ENCODE results near the gene B4GALT1.

B4GALT1 gene

DNA sequence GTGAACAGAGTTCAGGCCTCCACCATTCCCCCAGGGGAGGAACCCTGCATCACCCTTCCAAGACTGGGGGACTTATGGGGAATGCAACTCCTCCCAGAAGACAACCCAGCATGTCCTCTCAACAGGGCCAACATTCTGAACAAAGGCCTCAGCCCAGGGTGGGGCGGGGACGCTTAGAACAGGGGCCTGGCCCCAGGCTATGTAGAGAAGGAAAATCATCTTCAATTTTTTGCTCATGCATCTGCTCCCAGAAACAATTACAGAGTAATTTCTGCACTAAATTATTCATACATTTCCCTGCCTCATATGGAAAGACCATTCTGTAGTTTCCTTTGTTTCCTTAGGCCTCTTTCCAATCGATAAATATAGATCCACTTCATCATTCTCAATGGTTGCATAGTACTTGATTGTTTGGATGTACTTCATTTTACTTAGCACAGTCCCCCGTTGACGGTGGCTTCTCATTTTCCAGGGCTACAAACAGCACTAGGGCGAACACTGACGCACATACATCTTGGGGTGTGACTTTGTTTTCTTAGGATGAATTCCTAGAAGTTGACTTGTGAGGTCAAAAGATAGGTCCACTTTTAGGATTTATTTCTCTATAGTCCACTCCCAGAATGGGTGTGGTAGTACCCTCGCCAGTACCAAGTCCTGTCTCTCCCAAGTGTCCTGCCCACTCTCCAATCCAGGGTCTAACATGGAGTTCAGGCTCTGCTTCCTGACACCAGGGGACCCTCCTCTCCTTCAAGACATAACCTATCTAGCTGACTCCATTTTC is 63.4 kb downstream of the B4GALT1 start:
- no peak overlapping the region for H3K27ac ChIP-seq (ENCODE audit: insufficient read depth in 1 of 2, low read depth in 1 of 2, low read length in 2 of 2, poor library complexity in 1 of 2, severe bottlenecking in 2 of 2)
- H3K27me3 ChIP-seq (replicated peaks in 2 of 5; ENCODE audit: control insufficient read depth in 4 of 5, insufficient read depth in 5 of 5, low read length in 4 of 5) = no peaks in the 10 kb centered on the region
- no peaks in the 10 kb centered on the region for H3K36me3 ChIP-seq (ENCODE audit: control insufficient read depth in 4 of 4, insufficient read depth in 4 of 4, low read length in 3 of 4)
- ChIA-PET CTCF (interaction anchor here (0.8 to 1.4 kb wide), 2 partner anchors 19 to 32 kb away, joined by 3 read pairs; no protein-coding TSS in a partner anchor), POLR2A (no interaction called here)
- H3K4me3 ChIP-seq (ENCODE audit: control insufficient read depth in 1 of 7, extremely low read depth in 1 of 7, insufficient read depth in 4 of 7, low read depth in 2 of 7, low read length in 6 of 7) = no peak overlapping the region
- no peaks in the 10 kb centered on the region for H3K9me3 ChIP-seq (ENCODE audit: control extremely low read depth in 1 of 5, control insufficient read depth in 4 of 5, insufficient read depth in 2 of 5, low read depth in 1 of 5, low read length in 4 of 5)
- no peak for DNase-seq
- WGBS (ENCODE audit: insufficient coverage) = 100% methylated on average over 5 of the region's 8 CpGs
- H3K4me1 ChIP-seq (ENCODE audit: control extremely low read depth in 1 of 4, control insufficient read depth in 4 of 4, insufficient read depth in 4 of 4, low read length in 3 of 4) = no peaks in the 10 kb centered on the region

DNA sequence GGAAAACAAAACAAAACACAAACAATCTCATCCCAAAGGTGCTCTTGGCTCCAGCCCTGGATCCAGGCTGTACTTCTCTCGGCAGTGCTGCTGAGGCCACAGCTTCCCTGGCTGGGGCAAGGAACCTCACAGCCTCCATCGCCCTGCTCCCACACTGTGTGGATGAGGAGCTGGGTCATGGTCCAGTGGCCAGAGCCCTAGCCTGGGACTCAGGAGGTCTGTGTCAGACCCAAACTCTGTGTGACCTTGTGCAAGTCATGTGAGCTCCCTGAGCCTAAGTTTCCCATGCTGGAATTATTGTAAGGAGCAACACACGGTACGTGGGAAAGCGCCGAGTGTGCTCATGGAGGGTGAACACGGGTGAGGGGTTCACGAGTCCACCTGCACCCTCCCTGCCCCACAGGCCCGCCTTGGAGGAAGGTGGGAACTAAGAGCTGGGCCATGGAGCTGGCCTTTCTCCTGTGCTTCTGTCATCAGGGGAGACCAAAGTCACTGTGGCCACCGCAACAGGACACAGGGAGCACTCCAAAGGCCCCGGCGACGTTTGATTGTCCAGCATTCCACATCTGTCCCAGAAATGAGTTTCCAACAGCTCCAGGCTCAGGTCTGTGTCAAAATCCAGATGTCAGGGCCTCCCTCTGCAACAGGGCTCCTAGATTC is 64.5 kb downstream of the B4GALT1 start:
- POLR2A ChIA-PET = no interaction called here

DNA sequence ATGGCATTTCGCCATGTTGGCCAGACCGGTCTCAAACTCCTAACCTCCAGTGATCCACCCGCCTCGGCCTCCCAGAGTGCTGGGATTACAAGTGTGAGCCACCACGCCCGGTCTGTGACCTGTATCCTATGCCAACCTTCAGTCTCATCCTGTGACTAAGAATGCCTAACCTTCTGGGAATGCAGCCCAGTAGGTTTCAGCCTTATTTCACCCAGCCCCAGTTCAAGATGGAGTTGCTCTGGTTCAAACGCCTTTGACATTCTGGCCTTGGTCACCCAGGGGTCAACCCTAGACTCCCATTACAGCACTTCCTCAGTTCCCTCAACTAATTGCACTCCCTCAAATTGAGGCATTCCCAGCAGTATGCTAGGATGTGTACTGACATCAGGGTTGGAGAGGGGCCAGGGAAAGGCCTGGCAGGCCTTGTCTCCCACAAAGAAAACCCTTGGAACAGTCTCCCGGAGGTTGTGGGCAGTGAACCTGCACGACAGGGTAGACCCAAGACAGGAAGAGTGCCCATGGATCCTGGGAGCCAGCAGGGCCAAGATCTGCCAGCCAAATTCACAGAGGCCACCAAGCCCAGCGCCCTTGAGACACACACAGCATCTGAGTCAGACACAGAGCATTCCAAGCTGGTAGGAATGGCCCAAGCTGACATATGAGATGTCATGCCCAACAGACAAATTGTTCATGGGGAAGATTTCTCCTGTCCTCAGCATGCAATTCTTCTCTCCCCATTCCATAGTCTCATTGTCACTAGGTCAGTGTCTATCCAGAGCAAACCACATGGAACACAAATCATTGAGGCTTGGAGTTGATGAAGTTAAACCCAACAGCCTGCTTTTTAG is 65.8 kb downstream of the B4GALT1 start:
- H3K36me3 ChIP-seq (ENCODE audit: control insufficient read depth in 4 of 4, insufficient read depth in 4 of 4, low read length in 3 of 4) = no peaks in the 10 kb centered on the region
- CTCF ChIA-PET = no interaction called here
- POLR2A ChIA-PET = no interaction called here

More for the DNA sequence above, 64.5 kb downstream of the B4GALT1 start:
- DNase-seq = no peak
- Histone ChIP-seq H3K27me3 (replicated peaks in 2 of 5; ENCODE audit: control insufficient read depth in 4 of 5, insufficient read depth in 5 of 5, low read length in 4 of 5) (no peaks in the 10 kb centered on the region), H3K27ac (ENCODE audit: insufficient read depth in 1 of 2, low read depth in 1 of 2, low read length in 2 of 2, poor library complexity in 1 of 2, severe bottlenecking in 2 of 2) (no peak overlapping the region), H3K9me3 (ENCODE audit: control extremely low read depth in 1 of 5, control insufficient read depth in 4 of 5, insufficient read depth in 2 of 5, low read depth in 1 of 5, low read length in 4 of 5) (no peaks in the 10 kb centered on the region), H3K4me1 (ENCODE audit: control extremely low read depth in 1 of 4, control insufficient read depth in 4 of 4, insufficient read depth in 4 of 4, low read length in 3 of 4) (no peaks in the 10 kb centered on the region), H3K36me3 (ENCODE audit: control insufficient read depth in 4 of 4, insufficient read depth in 4 of 4, low read length in 3 of 4) (no peaks in the 10 kb centered on the region), H3K4me3 (ENCODE audit: control insufficient read depth in 1 of 7, extremely low read depth in 1 of 7, insufficient read depth in 4 of 7, low read depth in 2 of 7, low read length in 6 of 7) (no peak overlapping the region)
- WGBS (ENCODE audit: insufficient coverage) = 93% methylated on average over 13 of the region's 13 CpGs
- CTCF ChIA-PET = interaction anchor here (0.9 to 1.4 kb wide), 4 partner anchors 9 to 123 kb away, joined by 3 to 4 read pairs (median 3); no protein-coding TSS in a partner anchor

DNA sequence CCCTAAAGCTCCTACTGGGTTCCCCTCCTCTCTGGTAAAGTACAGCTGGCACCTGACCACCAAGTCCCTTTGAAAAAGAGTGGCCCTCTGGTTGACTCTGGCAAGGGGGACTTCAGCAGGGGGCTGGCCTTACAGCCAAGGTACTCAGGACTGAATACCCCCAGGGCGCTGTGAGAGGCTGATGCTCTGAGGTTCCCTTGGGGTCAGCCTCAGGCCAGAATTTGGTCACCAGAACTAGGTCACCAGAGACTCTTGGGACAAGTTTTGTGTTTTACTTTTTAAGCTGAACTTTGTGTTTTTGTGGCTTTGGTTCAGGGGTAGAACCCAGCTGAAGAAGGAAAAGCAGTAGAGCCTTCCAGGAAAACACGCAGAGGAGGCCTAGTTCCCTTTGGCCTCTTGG is 67.4 kb downstream of the B4GALT1 start:
- H3K9me3 ChIP-seq (ENCODE audit: control extremely low read depth in 1 of 5, control insufficient read depth in 4 of 5, insufficient read depth in 2 of 5, low read depth in 1 of 5, low read length in 4 of 5) = no peaks in the 10 kb centered on the region
- ChIA-PET CTCF (interaction anchor here (1.3 kb wide), 1 partner anchor 9 kb away, joined by 6 read pairs; no protein-coding TSS in a partner anchor), POLR2A (interaction anchor here (0.6 kb wide), 2 partner anchors 22 to 35 kb away, joined by 3 read pairs; no protein-coding TSS in a partner anchor)
- no peak overlapping the region for H3K27ac ChIP-seq (ENCODE audit: insufficient read depth in 1 of 2, low read depth in 1 of 2, low read length in 2 of 2, poor library complexity in 1 of 2, severe bottlenecking in 2 of 2)
- H3K4me3 ChIP-seq (ENCODE audit: control insufficient read depth in 1 of 7, extremely low read depth in 1 of 7, insufficient read depth in 4 of 7, low read depth in 2 of 7, low read length in 6 of 7) = no peak overlapping the region
- 100% methylated on average over 1 of the region's 2 CpGs for WGBS (ENCODE audit: insufficient coverage)
- H3K27me3 ChIP-seq (replicated peaks in 2 of 5; ENCODE audit: control insufficient read depth in 4 of 5, insufficient read depth in 5 of 5, low read length in 4 of 5) = no peaks in the 10 kb centered on the region
- no peaks in the 10 kb centered on the region for H3K36me3 ChIP-seq (ENCODE audit: control insufficient read depth in 4 of 4, insufficient read depth in 4 of 4, low read length in 3 of 4)
- no peaks in the 10 kb centered on the region for H3K4me1 ChIP-seq (ENCODE audit: control extremely low read depth in 1 of 4, control insufficient read depth in 4 of 4, insufficient read depth in 4 of 4, low read length in 3 of 4)
- DNase-seq = no peak

More for the DNA sequence above, 65.8 kb downstream of the B4GALT1 start:
- DNase-seq = no peak
- WGBS (ENCODE audit: insufficient coverage) = 98% methylated on average over 9 of the region's 10 CpGs
- no peaks in the 10 kb centered on the region for H3K27me3 ChIP-seq (replicated peaks in 2 of 5; ENCODE audit: control insufficient read depth in 4 of 5, insufficient read depth in 5 of 5, low read length in 4 of 5)
- no peaks in the 10 kb centered on the region for H3K9me3 ChIP-seq (ENCODE audit: control extremely low read depth in 1 of 5, control insufficient read depth in 4 of 5, insufficient read depth in 2 of 5, low read depth in 1 of 5, low read length in 4 of 5)
- no peak overlapping the region for H3K27ac ChIP-seq (ENCODE audit: insufficient read depth in 1 of 2, low read depth in 1 of 2, low read length in 2 of 2, poor library complexity in 1 of 2, severe bottlenecking in 2 of 2)
- no peak overlapping the region for H3K4me3 ChIP-seq (ENCODE audit: control insufficient read depth in 1 of 7, extremely low read depth in 1 of 7, insufficient read depth in 4 of 7, low read depth in 2 of 7, low read length in 6 of 7)
- no peaks in the 10 kb centered on the region for H3K4me1 ChIP-seq (ENCODE audit: control extremely low read depth in 1 of 4, control insufficient read depth in 4 of 4, insufficient read depth in 4 of 4, low read length in 3 of 4)

DNA sequence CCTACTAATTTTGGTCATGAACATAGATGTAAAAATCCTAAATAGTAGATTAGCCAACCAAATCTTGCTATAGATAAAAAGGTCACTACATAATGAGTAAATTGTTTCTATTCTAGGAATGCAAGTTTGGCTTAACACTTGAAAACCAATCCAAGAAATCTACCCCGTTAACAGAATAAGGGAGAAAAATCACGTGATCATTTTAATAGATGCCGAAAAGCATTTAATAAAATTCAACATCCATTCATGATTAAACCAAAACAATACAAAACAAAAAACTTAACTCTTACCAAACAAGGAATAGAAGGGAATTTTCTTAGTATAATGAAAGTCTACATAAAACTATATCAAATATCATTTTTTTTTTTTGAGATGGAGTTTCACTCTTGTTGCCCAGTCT is 69.9 kb downstream of the B4GALT1 start:
- POLR2A ChIA-PET = no interaction called here
- WGBS (ENCODE audit: insufficient coverage) = no CpG with 5 or more reads among the region's 3 CpGs

DNA sequence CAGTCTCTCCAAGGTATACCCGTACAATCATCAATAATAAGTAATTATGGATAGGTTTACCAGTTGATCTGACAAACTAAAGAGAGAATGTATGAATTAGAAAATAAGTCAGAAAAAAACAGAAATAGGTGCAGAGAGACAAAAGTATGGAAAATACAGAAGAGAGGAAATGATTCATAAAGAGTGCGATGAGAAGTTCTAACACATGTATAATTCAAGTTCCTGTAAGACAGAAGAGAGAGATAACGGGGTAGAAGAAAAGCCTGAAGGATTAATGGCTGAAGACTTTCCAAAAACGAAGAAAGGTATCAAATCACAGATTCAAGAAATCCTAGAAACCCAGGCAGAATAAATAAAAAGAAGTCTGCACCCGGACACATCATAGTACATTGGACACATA is 74.5 kb downstream of the B4GALT1 start:
- POLR2A ChIA-PET = no interaction called here
- H3K4me3 ChIP-seq (ENCODE audit: control insufficient read depth in 1 of 7, extremely low read depth in 1 of 7, insufficient read depth in 4 of 7, low read depth in 2 of 7, low read length in 6 of 7) = no peak overlapping the region
- WGBS (ENCODE audit: insufficient coverage) = no CpG with 5 or more reads among the region's 5 CpGs
- no peaks in the 10 kb centered on the region for H3K9me3 ChIP-seq (ENCODE audit: control extremely low read depth in 1 of 5, control insufficient read depth in 4 of 5, insufficient read depth in 2 of 5, low read depth in 1 of 5, low read length in 4 of 5)
- no peaks in the 10 kb centered on the region for H3K27me3 ChIP-seq (replicated peaks in 2 of 5; ENCODE audit: control insufficient read depth in 4 of 5, insufficient read depth in 5 of 5, low read length in 4 of 5)
- no peak for DNase-seq
- no peaks in the 10 kb centered on the region for H3K4me1 ChIP-seq (ENCODE audit: control extremely low read depth in 1 of 4, control insufficient read depth in 4 of 4, insufficient read depth in 4 of 4, low read length in 3 of 4)
- no peaks in the 10 kb centered on the region for H3K36me3 ChIP-seq (ENCODE audit: control insufficient read depth in 4 of 4, insufficient read depth in 4 of 4, low read length in 3 of 4)
- H3K27ac ChIP-seq (ENCODE audit: insufficient read depth in 1 of 2, low read depth in 1 of 2, low read length in 2 of 2, poor library complexity in 1 of 2, severe bottlenecking in 2 of 2) = no peak overlapping the region
- CTCF ChIA-PET = no interaction called here

More for the DNA sequence above, 69.9 kb downstream of the B4GALT1 start:
- no peaks in the 10 kb centered on the region for H3K4me1 ChIP-seq (ENCODE audit: control extremely low read depth in 1 of 4, control insufficient read depth in 4 of 4, insufficient read depth in 4 of 4, low read length in 3 of 4)
- no peak overlapping the region for H3K4me3 ChIP-seq (ENCODE audit: control insufficient read depth in 1 of 7, extremely low read depth in 1 of 7, insufficient read depth in 4 of 7, low read depth in 2 of 7, low read length in 6 of 7)
- no peak for DNase-seq
- H3K9me3 ChIP-seq (ENCODE audit: control extremely low read depth in 1 of 5, control insufficient read depth in 4 of 5, insufficient read depth in 2 of 5, low read depth in 1 of 5, low read length in 4 of 5) = no peaks in the 10 kb centered on the region
- no peaks in the 10 kb centered on the region for H3K27me3 ChIP-seq (replicated peaks in 2 of 5; ENCODE audit: control insufficient read depth in 4 of 5, insufficient read depth in 5 of 5, low read length in 4 of 5)
- H3K36me3 ChIP-seq (ENCODE audit: control insufficient read depth in 4 of 4, insufficient read depth in 4 of 4, low read length in 3 of 4) = no peaks in the 10 kb centered on the region
- no peak overlapping the region for H3K27ac ChIP-seq (ENCODE audit: insufficient read depth in 1 of 2, low read depth in 1 of 2, low read length in 2 of 2, poor library complexity in 1 of 2, severe bottlenecking in 2 of 2)
- CTCF ChIA-PET = no interaction called here

All from common myeloid progenitor, CD34-positive (primary cell).